IMR-90 (cell line): ENCODE data around the gene GPR179. TPM values are rescaled to one million over a fixed set of nuclear protein-coding genes. Genes with fewer than 3 reads are reported as not detected.

Experiments used
- ATAC-seq: fragments of 200-7000 bp; cut with Tn5 transposase; 2 replicates; pipeline ENCODE4 v1.9.1; 2020; ENCODE audit warnings: low read depth, mild to moderate bottlenecking, moderate library complexity
- BruUV-seq: library from RNA; stranded (reverse); fragments of 400-500 nt; replicated peaks from 2 replicates; lab custom pipeline; 2021; lab: Mats Ljungman, UMichigan
- CTCF ChIA-PET: fragments of 300-600 bp; formaldehyde crosslinking; extraction: SDS; loops from one replicate; lab custom pipeline; 2021; ENCODE audit warnings: antibody characterized with exemption; lab: Yijun Ruan, JAX
- POLR2A ChIA-PET: fragments of 300-600 bp; sonication (Branson Sonifier 250); formaldehyde crosslinking; loops from one replicate; lab custom pipeline; 2022; ENCODE audit warnings: antibody characterized with exemption; ENCODE audit not compliant: unreplicated experiment; lab: Charles Lee
- DNase-seq: peaks from one replicate; pipeline ENCODE4 v3.0.0; 2013
- H2AFZ ChIP-seq: replicated peaks from 2 replicates; pipeline ENCODE3; 2013; ENCODE audit warnings: low read length, mild to moderate bottlenecking; ENCODE audit not compliant: poor library complexity
- H2AK5ac ChIP-seq: 2 replicates; pipeline ENCODE4 v1.6.1; 2013; ENCODE audit warnings: low read depth, low read length, inconsistent platforms
- H2AK9ac ChIP-seq: replicated peaks from 2 replicates; pipeline ENCODE3; 2013; ENCODE audit warnings: mild to moderate bottlenecking, low read depth, low read length, moderate library complexity; ENCODE audit not compliant: poor library complexity
- H2BK120ac ChIP-seq: 2 replicates; pipeline ENCODE4 v1.6.1; 2013; ENCODE audit warnings: low read depth, low read length, inconsistent platforms
- H2BK15ac ChIP-seq: 3 replicates; pipeline ENCODE4 v1.6.1; 2013; ENCODE audit warnings: low read depth, low read length, inconsistent platforms
- H2BK20ac ChIP-seq: 2 replicates; pipeline ENCODE4 v1.6.1; 2013; ENCODE audit warnings: low read depth, mild to moderate bottlenecking, inconsistent platforms, low read length, moderate library complexity
- H2BK5ac ChIP-seq: 2 replicates; pipeline ENCODE4 v1.6.1; 2013; ENCODE audit warnings: mild to moderate bottlenecking, low read depth, low read length, inconsistent platforms; ENCODE audit not compliant: poor library complexity, severe bottlenecking
- H3K14ac ChIP-seq: replicated peaks from 2 replicates; pipeline ENCODE4 v1.6.1; 2013; ENCODE audit warnings: low read depth, low read length, inconsistent platforms
- H3K18ac ChIP-seq: 2 replicates; pipeline ENCODE4 v1.6.1; 2013; ENCODE audit warnings: low read depth, low read length, control low read depth
- H3K23ac ChIP-seq: 2 replicates; pipeline ENCODE4 v1.6.1; 2013; ENCODE audit warnings: low read depth, low read length, inconsistent platforms
- H3K27ac ChIP-seq: 2 replicates; pipeline ENCODE4 v1.5.1; 2013; ENCODE audit warnings: mild to moderate bottlenecking, control low read depth, low read length; ENCODE audit not compliant: insufficient read depth
- H3K27me3 ChIP-seq: 2 replicates; pipeline ENCODE4 v1.6.1; 2013; ENCODE audit warnings: low read length; ENCODE audit not compliant: control insufficient read depth, insufficient read depth
- H3K36me3 ChIP-seq: 2 replicates; pipeline ENCODE4 v1.6.1; 2013; ENCODE audit warnings: low read length, mixed read lengths; ENCODE audit not compliant: control insufficient read depth, insufficient read depth
- H3K4ac ChIP-seq: 2 replicates; pipeline ENCODE4 v1.6.1; 2013; ENCODE audit warnings: low read depth, low read length, inconsistent platforms
- H3K4me1 ChIP-seq: 2 replicates; pipeline ENCODE4 v1.6.1; 2013; ENCODE audit warnings: low read length, mixed read lengths; ENCODE audit not compliant: control insufficient read depth, insufficient read depth
- H3K4me2 ChIP-seq: 2 replicates; pipeline ENCODE4 v1.6.1; 2013; ENCODE audit warnings: low read depth, mild to moderate bottlenecking, control low read depth, low read length, moderate library complexity
- H3K4me3 ChIP-seq: 2 replicates; pipeline ENCODE4 v1.5.1; 2013; ENCODE audit warnings: low read depth, mild to moderate bottlenecking, control low read depth, low read length, moderate library complexity; ENCODE audit not compliant: insufficient read depth
- H3K56ac ChIP-seq: 2 replicates; pipeline ENCODE4 v1.6.1; 2013; ENCODE audit warnings: low read length, inconsistent platforms; ENCODE audit not compliant: insufficient read depth; ENCODE audit errors: extremely low read depth
- H3K79me1 ChIP-seq, 2 experiments: 2 replicates each; pipeline ENCODE4 v1.6.1; 2013; ENCODE audit warnings: low read length in 2 of 2, inconsistent platforms in 1 of 2, low read depth in 1 of 2
- H3K9ac ChIP-seq: 2 replicates; pipeline ENCODE4 v1.6.1; 2013; ENCODE audit warnings: low read depth, low read length, control low read depth
- H3K9me1 ChIP-seq: 2 replicates; pipeline ENCODE4 v1.6.1; 2013; ENCODE audit warnings: low read length, inconsistent platforms; ENCODE audit not compliant: insufficient read depth
- H3K9me3 ChIP-seq: 2 replicates; pipeline ENCODE4 v1.6.1; 2013; ENCODE audit warnings: low read length; ENCODE audit not compliant: control insufficient read depth, insufficient read depth
- H4K20me1 ChIP-seq: 2 replicates; pipeline ENCODE4 v1.6.1; 2013; ENCODE audit warnings: low read length, inconsistent platforms; ENCODE audit not compliant: insufficient read depth
- H4K5ac ChIP-seq: 2 replicates; pipeline ENCODE4 v1.6.1; 2013; ENCODE audit warnings: mild to moderate bottlenecking, low read depth, low read length, control low read depth
- H4K8ac ChIP-seq, 2 experiments: 2 replicates each; pipeline ENCODE4 v1.6.1; 2013; ENCODE audit warnings: low read depth in 2 of 2, low read length in 2 of 2, control low read depth in 1 of 2, inconsistent platforms in 1 of 2
- H4K91ac ChIP-seq: 2 replicates; pipeline ENCODE4 v1.6.1; 2013; ENCODE audit warnings: low read depth, low read length, inconsistent platforms; ENCODE audit not compliant: insufficient read depth
- BHLHE40 ChIP-seq: fragments of 150-350 bp; IDR thresholded peaks from 2 replicates; pipeline ENCODE4 v1.6.1; 2016; ENCODE audit warnings: mild to moderate bottlenecking, low read depth, low read length
- RCOR1 ChIP-seq: IDR thresholded peaks from 2 replicates; pipeline ENCODE4 v1.6.1; 2012; ENCODE audit warnings: mild to moderate bottlenecking, low read length, improper control_type of control experiment; ENCODE audit not compliant: insufficient replicate concordance
- WGBS, 2 experiments: methylation state at CpG; one replicate each; pipeline versions ENCODE4 v1.1.5 to v1.1.7; 2013; ENCODE audit warnings: missing lambda C conversion rate in 2 of 2; ENCODE audit not compliant: insufficient read length in 1 of 2; ENCODE audit errors: extremely low coverage in 2 of 2; 5-methylcytosine and 5-hydroxymethylcytosine counted together
- dilution Hi-C: fragments of 300-500 bp; cut with HindIII; formaldehyde crosslinking; loops from one replicate; pipeline ENCODE4 v1.14.3; 2018; ENCODE audit warnings: low sequenced_read_pairs; ENCODE audit not compliant: unreplicated experiment
- in situ Hi-C: fragments of 300-500 bp; cut with MboI; formaldehyde crosslinking; loops from 3 replicates; pipeline ENCODE4 v1.14.3; 2019; ENCODE audit warnings: low sequenced_read_pairs, inconsistent platforms, mixed read lengths
- intact Hi-C: fragments of 100-400 bp; cut with micrococcal nuclease; formaldehyde crosslinking; loops from 2 replicates; pipeline ENCODE4 v1.10.0; 2022
- polyA plus RNA-seq, 3 experiments: library from polyadenylated mRNA; depleted of rRNA; stranded (reverse); fragments of >200 nt; gene quantifications; 2 replicates each; pipeline ENCODE4 v1.2.3, GENCODE V29; 2012; ENCODE audit warnings: low replicate concordance in 1 of 3
- total RNA-seq: library from RNA; depleted of rRNA; stranded (reverse); fragments of >200 nt; gene quantifications from 2 replicates; pipeline ENCODE4 v1.2.3, GENCODE V29; 2012

The GPR179 gene
- total and polyA plus RNA-seq, 2 of the 4 experiments (the other 2 are of a cell fraction): not detected

DNA sequence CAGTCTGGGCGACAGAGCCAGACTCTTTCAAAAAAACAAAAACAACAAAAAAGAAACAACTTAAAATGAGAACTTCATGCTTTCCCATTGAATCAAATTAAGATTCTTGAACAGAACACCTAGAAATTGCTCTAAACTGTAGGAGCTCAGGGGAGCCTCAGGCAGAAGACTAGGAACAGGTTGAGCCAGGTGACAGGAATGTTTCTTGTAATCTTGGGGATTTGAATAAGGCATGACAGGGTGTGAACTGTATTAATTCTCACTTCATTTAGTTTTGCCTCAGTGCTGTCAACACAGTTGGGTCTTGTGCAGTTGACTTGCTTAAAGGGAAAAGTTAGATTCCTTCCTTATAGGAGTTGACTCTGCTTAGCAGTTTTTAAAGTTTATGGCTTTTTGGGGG lies 35.7 kb upstream of the GPR179 start:
- Histone ChIP-seq H3K4ac (no peak overlapping the region), H3K14ac (no peak overlapping the region), H2AFZ (no peak overlapping the region), H3K9me3 (no peaks in the 10 kb centered on the region), H3K79me1 (peaks cover 0 to 3% of the 10 kb centered on the region in 2 experiments; a peak in 1 of 4 replicates), H3K4me1 (no peaks in the 10 kb centered on the region), H3K27me3 (no peaks in the 10 kb centered on the region), H2BK5ac (no peak overlapping the region), H3K9ac (no peak overlapping the region), H2BK15ac (no peak overlapping the region), H4K8ac (no peak overlapping the region), H4K20me1 (no peaks in the 10 kb centered on the region), H3K27ac (no peak overlapping the region), H2AK5ac (no peak overlapping the region), H3K4me2 (no peak overlapping the region), H3K56ac (no peak overlapping the region), H4K91ac (no peak overlapping the region), H3K4me3 (no peak overlapping the region), H2AK9ac (no peak overlapping the region), H3K23ac (no peak overlapping the region), H3K9me1 (peaks cover 2% of the 10 kb centered on the region; the same call in 1 of the 2 replicates), H4K5ac (no peak overlapping the region), H3K36me3 (peaks cover 28% of the 10 kb centered on the region), H2BK20ac (no peak overlapping the region), H2BK120ac (no peak overlapping the region), H3K18ac (no peak overlapping the region)
- ChIA-PET POLR2A (interaction anchor here (0.6 kb wide), 1 partner anchor 262 kb away, joined by 3 read pairs; no protein-coding TSS in a partner anchor), CTCF (no interaction called here)
- dilution Hi-C loops (no loop called here), intact Hi-C loops (no loop called here), in situ Hi-C loops (no loop called here)
- no peak for DNase-seq
- no CpG with 5 or more reads among the region's 1 CpG for WGBS, 2 experiments
- no peak for ATAC-seq
- BruUV-seq: no TSS peak
- TF ChIP-seq BHLHE40 (no peak), RCOR1 (no peak)
